KOPT-K1 (cell line): ENCODE results near the gene TMEM87B.
"Not testable (repeated sequence)": the region's sequence is repeated elsewhere in the genome, so short reads cannot be mapped to it uniquely, and the experiment has no call there.

ENCODE experiments used
- H3K27ac ChIP-seq: fragments of 200-600 bp; sonication (generic); 2 replicates; pipeline ENCODE4 v1.5.1; 2016; ENCODE audit warnings: antibody characterized with exemption, mild to moderate bottlenecking, low read depth, low read length; ENCODE audit not compliant: poor library complexity, severe bottlenecking
- H3K36me3 ChIP-seq: fragments of 200-600 bp; sonication (generic); 2 replicates; pipeline ENCODE4 v1.5.1; 2017; ENCODE audit warnings: antibody characterized with exemption, mild to moderate bottlenecking, low read length, moderate library complexity; ENCODE audit not compliant: insufficient read depth
- H3K9me3 ChIP-seq: fragments of 200-600 bp; sonication (generic); 2 replicates; pipeline ENCODE4 v1.5.1; 2017; ENCODE audit warnings: antibody characterized with exemption, low read length, mild to moderate bottlenecking; ENCODE audit not compliant: insufficient read depth, poor library complexity, severe bottlenecking

Gene TMEM87B

GRCh38 chr2:112110966-112111365, 55.9 kb downstream of the TMEM87B start:
- Histone ChIP-seq H3K36me3 (peaks cover 58% of the 10 kb centered on the region), H3K9me3 (peaks cover 33% of the 10 kb centered on the region), H3K27ac (no peak overlapping the region)

- H3K9me3 ChIP-seq, result peaks cover 27% of the 10 kb centered on the region
- H3K36me3 ChIP-seq, result peaks cover 48% of the 10 kb centered on the region
- H3K27ac ChIP-seq, result not testable (repeated sequence)
Measured at GRCh38 chr2:112113354-112113753, 58.3 kb downstream of the TMEM87B start.

GRCh38 chr2:112118148-112118547, 63.1 kb downstream of the TMEM87B start:
- Histone ChIP-seq H3K36me3 (peaks cover 5% of the 10 kb centered on the region; the same call in 1 of the 2 replicates), H3K9me3 (peaks cover 4% of the 10 kb centered on the region), H3K27ac (no peak overlapping the region)

GRCh38 chr2:112121682-112122254, 66.7 kb downstream of the TMEM87B start:
- H3K27ac ChIP-seq, result no peak overlapping the region
- H3K36me3 ChIP-seq, result peaks cover 5% of the 10 kb centered on the region; the same call in 1 of the 2 replicates
- H3K9me3 ChIP-seq, result peaks cover 10% of the 10 kb centered on the region

- Histone ChIP-seq H3K27ac (no peak overlapping the region), H3K36me3 (no peaks in the 10 kb centered on the region), H3K9me3 (peaks cover 41% of the 10 kb centered on the region)
Measured at GRCh38 chr2:112129060-112129459, 74.0 kb downstream of the TMEM87B start.

GRCh38 chr2:112133344-112133743, 78.3 kb downstream of the TMEM87B start:
- H3K9me3 ChIP-seq, result peaks cover 31% of the 10 kb centered on the region
- H3K27ac ChIP-seq, result no peak overlapping the region
- no peaks in the 10 kb centered on the region for H3K36me3 ChIP-seq

GRCh38 chr2:112134120-112134519, 79.1 kb downstream of the TMEM87B start:
- H3K27ac ChIP-seq, result no peak overlapping the region
- H3K9me3 ChIP-seq, result peaks cover 23% of the 10 kb centered on the region
- H3K36me3 ChIP-seq, result no peaks in the 10 kb centered on the region

GRCh38 chr2:112136096-112136495, 81.0 kb downstream of the TMEM87B start:
- Histone ChIP-seq H3K27ac (no peak overlapping the region), H3K36me3 (no peaks in the 10 kb centered on the region), H3K9me3 (peaks cover 23% of the 10 kb centered on the region)

DNA sequence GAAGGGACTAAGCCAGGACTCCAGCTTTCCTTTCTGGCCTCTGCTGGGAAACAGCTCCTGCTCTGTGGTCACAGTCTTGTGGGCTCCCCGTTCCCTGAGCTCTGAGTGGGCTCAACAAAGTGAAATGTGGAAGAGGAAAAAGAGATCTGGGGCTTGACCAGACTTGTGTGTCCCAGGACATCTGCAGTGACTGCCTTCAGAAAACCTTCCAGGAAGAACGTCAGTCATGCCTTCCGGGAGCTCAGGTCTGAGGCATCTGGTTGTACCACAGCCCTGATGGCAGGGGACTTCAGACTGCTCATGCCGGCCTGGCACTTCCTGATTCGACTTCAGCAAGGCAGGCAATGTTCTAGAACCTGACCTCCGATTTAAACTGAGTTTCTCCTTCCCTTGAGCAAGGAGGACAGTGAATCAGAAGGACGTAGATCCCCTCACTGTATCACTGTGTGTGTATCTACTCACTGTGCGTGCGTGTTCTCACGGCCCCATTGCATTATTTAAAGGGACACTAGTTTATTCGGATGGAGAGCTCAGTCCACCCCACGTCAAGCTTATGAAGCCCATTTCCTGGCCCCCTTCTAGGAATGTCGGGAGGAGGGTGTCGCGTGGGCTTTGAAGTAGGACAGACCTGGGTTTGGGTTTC, 82.6 kb downstream of the TMEM87B start:
- H3K9me3 ChIP-seq, result peaks cover 19% of the 10 kb centered on the region
- no peaks in the 10 kb centered on the region for H3K36me3 ChIP-seq
- no peak overlapping the region for H3K27ac ChIP-seq

- peaks cover 12% of the 10 kb centered on the region for H3K9me3 ChIP-seq
- no peaks in the 10 kb centered on the region for H3K36me3 ChIP-seq
- no peak within 1 kb of the TSS for H3K27ac ChIP-seq
Measured at GRCh38 chr2:112138159-112139032, 83.3 kb downstream of the TMEM87B start, which contains the start of gene FBLN7. FBLN7 (plus strand) TSS chr2:112138385; CDS start chr2:112138656, 271 bp downstream.

DNA sequence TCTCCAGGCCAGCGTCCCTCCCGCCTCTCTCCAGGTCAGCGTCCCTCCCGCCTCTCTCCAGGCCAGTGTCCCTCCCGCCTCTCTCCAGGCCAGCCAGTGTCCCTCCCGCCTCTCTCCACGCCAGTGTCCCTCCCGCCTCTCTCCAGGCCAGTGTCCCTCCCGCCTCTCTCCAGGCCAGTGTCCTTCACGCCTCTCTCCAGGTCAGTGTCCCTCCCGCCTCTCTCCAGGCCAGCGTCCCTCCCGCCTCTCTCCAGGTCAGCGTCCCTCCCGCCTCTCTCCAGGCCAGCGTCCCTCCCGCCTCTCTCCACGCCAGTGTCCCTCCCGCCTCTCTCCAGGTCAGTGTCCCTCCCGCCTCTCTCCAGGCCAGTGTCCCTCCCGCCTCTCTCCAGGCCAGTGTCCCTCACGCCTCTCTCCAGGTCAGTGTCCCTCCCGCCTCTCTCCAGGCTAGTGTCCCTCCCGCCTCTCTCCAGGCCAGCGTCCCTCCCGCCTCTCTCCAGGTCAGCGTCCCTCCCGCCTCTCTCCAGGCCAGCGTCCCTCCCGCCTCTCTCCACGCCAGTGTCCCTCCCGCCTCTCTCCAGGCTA, 84.1 kb downstream of the TMEM87B start:
- H3K27ac ChIP-seq, H3K36me3 ChIP-seq: not testable (repeated sequence)

GRCh38 chr2:112139661-112140204, 84.7 kb downstream of the TMEM87B start:
- not testable (repeated sequence) for H3K36me3 ChIP-seq, H3K27ac ChIP-seq, H3K9me3 ChIP-seq

More for the DNA sequence above, 84.1 kb downstream of the TMEM87B start:
- not testable (repeated sequence) for H3K9me3 ChIP-seq

DNA sequence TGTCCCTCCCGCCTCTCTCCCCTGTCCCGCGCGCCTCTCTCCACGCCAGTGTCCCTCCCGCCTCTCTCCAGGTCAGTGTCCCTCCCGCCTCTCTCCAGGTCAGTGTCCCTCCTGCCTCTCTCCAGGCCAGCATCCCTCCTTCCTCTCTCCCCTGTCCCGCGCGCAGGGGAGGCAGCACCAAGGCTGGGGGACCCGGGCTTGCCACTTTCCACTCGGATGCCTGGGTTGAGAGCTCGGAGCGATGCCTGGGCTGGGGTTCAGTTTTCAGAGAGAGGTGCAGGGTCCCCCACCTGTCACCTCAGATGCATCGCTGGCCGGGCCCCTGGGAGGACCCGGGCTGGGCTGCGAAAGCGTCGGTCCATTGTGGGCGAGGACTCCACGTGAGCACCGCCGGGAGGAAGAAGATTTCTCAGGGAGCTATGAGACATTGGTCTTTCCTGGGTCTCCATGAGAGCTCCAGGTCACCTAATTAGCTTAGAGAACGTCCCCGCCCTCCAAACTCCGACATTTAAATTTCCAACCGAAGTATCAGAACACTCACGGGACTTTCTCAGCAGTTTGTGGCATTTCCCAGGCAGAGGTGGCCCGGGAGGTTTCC, 85.2 kb downstream of the TMEM87B start:
- Histone ChIP-seq H3K27ac (no peak overlapping the region), H3K9me3 (no peaks in the 10 kb centered on the region), H3K36me3 (no peaks in the 10 kb centered on the region)

- no peak overlapping the region for H3K27ac ChIP-seq
- no peaks in the 10 kb centered on the region for H3K36me3 ChIP-seq
- H3K9me3 ChIP-seq, result no peaks in the 10 kb centered on the region
Measured at GRCh38 chr2:112140899-112141625, 86.0 kb downstream of the TMEM87B start.
